ENCODE data around the gene CDKN2B-AS1.

DNA sequence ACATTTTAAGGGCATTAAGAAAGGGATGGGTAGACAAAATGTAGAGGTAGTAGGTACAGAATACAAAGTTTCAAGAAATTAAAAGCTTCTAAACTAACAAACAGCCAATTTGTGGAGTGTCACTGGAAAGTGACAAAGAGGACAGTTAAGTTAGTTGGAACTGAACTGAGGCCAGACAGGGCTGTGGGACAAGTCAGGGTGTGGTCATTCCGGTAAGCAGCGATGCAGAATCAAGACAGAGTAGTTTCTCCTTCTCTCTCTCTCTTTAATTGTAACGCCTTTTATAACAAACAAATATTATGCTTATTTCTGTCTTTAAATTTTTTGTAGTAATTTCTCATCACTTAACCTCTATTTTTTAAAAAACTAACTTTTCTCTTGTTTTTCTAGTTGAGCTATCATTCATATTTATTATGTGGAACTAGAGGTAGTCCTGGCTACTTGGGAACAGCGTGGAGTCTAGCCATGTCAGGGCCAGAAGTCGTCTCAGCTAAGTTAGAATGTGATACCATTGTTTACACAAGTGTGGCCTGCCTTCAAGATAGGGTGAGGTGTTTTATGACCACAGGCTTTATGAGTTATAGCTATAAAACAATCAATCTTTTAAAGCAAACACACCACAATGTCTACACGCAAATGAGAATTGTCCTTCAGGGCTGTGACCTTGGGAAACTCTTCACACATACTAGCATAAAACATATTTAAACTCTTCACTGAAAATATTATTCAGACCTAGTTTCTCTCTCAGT lies 129.8 kb downstream of the CDKN2B-AS1 start:
- TF ChIP-seq, protein P1, sequence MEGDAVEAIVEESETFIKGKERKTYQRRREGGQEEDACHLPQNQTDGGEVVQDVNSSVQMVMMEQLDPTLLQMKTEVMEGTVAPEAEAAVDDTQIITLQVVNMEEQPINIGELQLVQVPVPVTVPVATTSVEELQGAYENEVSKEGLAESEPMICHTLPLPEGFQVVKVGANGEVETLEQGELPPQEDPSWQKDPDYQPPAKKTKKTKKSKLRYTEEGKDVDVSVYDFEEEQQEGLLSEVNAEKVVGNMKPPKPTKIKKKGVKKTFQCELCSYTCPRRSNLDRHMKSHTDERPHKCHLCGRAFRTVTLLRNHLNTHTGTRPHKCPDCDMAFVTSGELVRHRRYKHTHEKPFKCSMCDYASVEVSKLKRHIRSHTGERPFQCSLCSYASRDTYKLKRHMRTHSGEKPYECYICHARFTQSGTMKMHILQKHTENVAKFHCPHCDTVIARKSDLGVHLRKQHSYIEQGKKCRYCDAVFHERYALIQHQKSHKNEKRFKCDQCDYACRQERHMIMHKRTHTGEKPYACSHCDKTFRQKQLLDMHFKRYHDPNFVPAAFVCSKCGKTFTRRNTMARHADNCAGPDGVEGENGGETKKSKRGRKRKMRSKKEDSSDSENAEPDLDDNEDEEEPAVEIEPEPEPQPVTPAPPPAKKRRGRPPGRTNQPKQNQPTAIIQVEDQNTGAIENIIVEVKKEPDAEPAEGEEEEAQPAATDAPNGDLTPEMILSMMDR (IDR thresholded peaks at IDR 0.05) = no peak
- no peak for TF ChIP-seq POLR2A (IDR thresholded peaks at IDR 0.05)
